Adipose tissue (tissue), 3 donors: ENCODE results near the gene AHI1. TPM values are rescaled to one million over a fixed set of nuclear protein-coding genes. Genes with fewer than 3 reads are reported as not detected.
"Not testable (repeated sequence)": the region's sequence is repeated elsewhere in the genome, so short reads cannot be mapped to it uniquely, and the experiment has no call there.

Experiments used
- H3K27ac ChIP-seq: one replicate; pipeline ENCODE4 v1.5.1; 2013; ENCODE audit warnings: low read depth, low read length
- whole genome bisulfite sequencing, 3 donors: extraction: QIAGEN DNeasy Blood & Tissue Kit; methylation state at CpG; one replicate each; pipeline ENCODE4 v1.1.7; 2013; 5-methylcytosine and 5-hydroxymethylcytosine counted together
- polyA plus RNA-seq, 3 donors: library from polyadenylated mRNA; stranded (reverse); fragments of 200-250 nt; gene quantifications; one replicate each; pipeline ENCODE4 v1.2.3, GENCODE V29; 2013
- donor health status: healthy with polysubstance abuse.
- donor health status: Bipolar disorder and iron deficiency.
- donor health status: healthy.

Gene AHI1
- polyA plus RNA-seq, 3 donors: 6.0 to 7.5 (median 6.3) TPM

DNA sequence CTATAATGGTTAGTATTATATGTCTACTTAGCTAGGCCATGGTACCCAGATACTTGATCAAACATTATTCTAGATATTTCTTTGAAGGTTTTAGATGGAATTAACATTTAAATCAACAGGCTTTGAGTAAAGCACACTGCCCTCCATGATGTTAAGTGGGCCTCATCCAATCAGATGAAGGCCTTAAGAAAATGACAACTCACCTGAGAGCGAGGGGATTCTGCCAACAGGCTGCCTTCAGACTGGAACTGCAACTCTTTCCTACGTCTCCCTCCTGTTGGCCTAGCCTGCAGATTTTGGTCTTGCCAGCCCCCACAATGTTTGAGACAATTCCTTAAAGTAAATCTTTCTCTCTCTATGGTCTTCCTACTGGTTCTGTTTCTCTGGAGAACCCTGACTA lies 137.3 kb downstream of the AHI1 start:
- 96 to 98% (median 98%) methylated on average over 2 of the region's 2 CpGs for WGBS, 3 donors
- no peak overlapping the region for H3K27ac ChIP-seq

DNA sequence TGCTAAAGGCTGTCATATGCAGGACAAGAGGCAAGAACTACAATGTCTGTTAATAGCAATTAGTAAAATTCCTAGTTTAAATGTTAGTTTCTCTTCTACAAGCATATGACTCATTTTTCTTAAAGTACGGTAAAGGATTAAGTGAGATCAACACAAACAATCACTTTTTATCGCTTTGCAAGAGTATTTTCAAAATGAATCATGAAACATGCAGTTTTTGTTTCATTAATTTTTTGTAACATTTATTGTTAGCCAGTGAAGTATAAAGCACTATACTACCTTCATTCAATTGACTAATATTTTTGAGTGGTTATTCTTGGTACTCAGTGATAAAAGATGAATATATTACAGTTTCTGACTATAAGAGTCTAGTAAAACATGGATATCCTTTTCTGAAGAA lies 138.6 kb downstream of the AHI1 start:
- no peak overlapping the region for H3K27ac ChIP-seq
- 94 to 99% (median 94%) methylated on average over 2 of the region's 2 CpGs for WGBS, 3 donors

DNA sequence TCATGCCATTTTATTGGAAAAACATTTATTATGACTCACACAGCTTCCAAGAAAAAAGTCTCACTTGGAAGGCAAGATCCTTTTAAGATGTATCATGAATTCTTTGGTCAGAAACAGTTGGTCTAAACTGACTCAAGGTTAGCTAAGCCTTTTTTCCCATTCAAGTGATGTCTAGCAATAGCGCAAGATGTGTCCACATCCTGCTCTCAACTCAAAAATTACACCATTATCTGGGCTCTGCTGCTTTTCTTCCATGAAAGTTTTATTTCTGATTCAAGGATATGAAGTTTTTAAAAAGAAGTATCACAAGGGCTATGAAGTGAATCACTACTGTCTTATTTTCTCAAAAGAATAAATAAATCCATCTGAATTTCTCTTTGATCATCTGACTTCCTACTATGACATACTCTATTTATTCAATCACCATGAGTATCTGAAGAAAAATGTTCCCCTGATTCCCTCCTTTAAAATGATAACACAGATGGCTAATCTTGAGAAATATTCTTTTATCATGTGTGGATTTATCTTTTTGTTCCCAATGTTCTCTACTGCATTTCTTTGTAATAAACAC lies 139.2 kb downstream of the AHI1 start:
- no peak overlapping the region for H3K27ac ChIP-seq
- 86 to 100% (median 90%) methylated on average over 1 of the region's 1 CpG for WGBS, 3 donors

DNA sequence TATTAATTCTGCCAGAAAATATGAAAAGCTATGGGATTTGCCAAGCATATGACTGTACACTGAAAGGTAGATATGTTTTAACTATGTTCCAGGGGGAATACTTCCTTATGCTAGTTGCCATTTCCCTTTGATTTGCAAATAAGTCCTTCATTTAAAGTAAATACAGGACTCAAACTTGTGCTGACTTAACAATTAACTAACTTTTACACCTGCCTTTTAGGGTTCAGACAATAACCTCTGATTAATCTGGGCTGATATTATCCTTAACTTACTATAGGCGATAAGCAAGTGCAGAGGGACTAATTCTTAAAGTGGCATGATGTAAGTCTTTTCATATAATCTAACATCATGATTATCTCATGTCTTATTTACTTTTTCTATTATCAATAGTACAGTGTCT lies 143.1 kb downstream of the AHI1 start:
- no peak overlapping the region for H3K27ac ChIP-seq
- 49 to 98% (median 96%) methylated on average over 1 of the region's 1 CpG for WGBS, 3 donors

DNA sequence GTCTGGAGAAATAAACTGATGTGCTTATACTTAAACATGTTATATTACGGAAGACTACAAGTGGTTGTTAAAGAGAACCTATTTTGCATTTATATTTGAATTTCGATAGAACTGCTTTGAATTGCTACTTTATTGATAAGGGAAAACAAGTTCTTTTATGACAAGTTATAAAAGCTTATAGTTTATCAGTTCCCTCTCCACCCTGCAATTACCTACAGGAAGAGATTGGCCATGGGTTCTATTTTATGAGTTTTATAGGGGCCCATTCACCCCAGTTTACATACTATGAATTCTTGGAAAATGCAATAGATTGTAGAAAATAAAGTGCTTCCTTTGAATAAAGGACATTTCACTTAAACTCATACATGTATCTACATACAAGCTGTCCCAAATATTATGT lies 144.4 kb downstream of the AHI1 start:
- 95 to 98% (median 97%) methylated on average over 2 of the region's 2 CpGs for WGBS, 3 donors
- H3K27ac ChIP-seq: no peak overlapping the region

DNA sequence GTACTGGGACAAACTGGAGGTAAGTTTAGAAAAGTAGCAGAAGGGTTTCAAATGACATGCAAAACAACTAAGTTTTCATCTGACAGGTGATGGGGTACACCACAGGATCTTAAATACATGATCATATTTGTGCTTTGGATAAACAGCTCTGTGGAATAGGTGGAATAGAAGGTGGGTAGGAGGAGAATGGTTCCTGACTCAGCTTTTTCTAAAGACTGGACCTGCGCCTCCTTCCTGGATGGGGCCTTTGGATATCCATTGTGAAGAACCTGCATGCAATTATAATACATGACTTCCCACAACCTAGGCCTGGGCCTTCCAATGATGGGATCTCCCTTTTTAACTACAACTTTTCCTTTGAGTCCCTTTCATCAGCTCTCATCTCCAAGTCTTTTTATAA lies 145.9 kb downstream of the AHI1 start:
- H3K27ac ChIP-seq: no peak overlapping the region
- 95 to 100% (median 100%) methylated on average over 1 of the region's 1 CpG for WGBS, 3 donors

DNA sequence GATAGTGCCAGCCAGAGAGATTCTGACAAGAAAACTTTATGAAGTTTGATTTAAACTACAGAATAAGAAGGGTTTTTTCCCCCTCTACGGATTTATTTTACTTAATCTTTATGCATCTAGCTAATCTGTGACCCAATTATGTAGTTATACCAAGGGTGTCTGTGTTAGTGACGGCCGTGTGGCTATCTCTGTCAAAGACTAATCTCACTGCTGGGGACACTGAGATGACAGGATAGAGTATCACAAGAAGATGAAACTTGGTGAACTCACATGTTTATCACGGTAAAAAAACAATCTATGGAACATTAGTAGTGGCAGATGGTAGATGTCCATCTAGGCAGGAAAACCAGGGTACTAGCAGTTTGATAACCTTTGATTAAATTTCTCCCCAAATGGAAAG lies 149.7 kb downstream of the AHI1 start:
- H3K27ac ChIP-seq: no peak overlapping the region
- WGBS, 3 donors: 88 to 94% (median 93%) methylated on average over 4 of the region's 4 CpGs

DNA sequence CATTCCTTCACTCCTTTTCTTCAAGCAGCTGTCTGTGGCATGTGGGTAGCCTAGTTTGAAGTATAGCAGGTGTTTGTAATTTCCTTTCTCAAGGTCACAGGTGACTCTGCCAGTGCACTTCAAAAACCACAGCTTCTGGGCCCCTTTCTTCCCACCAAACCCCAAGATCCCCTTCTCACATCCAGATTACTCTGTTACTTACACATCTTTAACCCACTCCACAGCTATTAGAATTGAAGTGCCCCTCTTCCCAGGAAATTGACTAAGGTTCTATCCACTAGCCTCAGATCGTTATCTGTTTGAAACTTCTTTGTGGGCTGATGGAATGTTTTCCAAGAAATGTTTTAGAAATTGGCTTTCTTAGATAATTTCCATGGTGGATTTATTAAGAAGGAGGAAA lies 150.8 kb downstream of the AHI1 start:
- no peak overlapping the region for H3K27ac ChIP-seq
- 70 to 85% (median 76%) methylated on average over 1 of the region's 1 CpG for WGBS, 3 donors

DNA sequence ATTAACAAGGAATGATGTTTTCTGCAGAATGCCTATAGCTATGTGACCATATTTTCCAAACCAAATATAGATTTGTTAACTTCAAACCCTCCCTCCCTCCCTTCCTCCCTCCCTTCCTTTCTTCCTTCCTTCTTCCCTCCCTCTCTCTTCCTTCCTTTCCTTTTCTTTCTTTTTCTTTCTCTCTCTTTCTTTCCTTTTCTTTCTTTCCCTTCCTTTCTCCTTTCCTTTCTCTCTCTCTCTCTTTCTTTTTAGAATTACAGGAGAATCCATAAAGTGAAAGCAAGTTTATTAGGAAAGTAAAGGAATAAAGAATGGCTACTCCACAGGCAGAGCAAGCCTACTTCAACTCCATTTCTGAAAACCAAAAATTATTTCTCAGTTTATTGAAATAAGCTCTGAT lies 153.0 kb downstream of the AHI1 start:
- H3K27ac ChIP-seq: no peak overlapping the region

DNA sequence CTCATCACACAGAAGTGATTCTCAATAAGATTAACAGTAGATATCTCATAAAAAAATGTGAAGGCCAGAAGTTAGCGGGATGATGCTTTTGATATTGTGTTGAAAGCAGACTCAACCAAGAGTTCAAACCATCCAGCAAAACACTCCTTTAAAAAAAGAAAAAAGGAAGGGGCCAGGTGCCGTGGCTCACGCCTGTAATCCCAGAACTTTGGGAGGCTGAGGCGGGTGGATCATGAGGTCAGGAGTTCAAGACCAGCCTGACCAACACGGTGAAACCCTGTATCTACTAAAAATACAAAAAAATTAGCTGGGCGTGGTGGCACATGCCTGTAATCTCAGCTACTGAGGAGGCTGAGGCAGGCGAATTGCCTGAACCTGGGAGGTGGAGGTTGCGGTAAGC lies 157.6 kb downstream of the AHI1 start:
- H3K27ac ChIP-seq: not testable (repeated sequence)
- 92 to 95% (median 94%) methylated on average over 8 of the region's 8 CpGs for WGBS, 3 donors

DNA sequence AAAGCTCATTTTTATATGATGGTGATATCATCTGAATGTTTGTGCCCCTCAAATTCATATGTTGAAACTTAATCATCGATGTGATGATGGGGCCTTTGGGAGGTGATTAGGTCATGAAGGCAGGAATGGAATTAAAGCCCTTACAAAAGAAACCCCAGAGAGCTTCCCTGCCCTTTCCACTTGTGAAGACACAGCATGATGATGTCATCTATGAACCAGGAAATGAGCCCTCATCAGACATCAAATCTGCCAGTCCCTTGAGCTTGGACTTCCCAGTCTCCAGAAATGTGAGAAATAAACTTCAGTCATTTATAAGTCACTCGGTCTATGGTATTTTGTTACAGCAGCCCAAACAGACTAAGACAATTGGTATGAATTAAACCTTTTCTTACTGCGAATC lies 163.4 kb downstream of the AHI1 start:
- no peak overlapping the region for H3K27ac ChIP-seq
- 80 to 96% (median 84%) methylated on average over 3 of the region's 3 CpGs for WGBS, 3 donors

DNA sequence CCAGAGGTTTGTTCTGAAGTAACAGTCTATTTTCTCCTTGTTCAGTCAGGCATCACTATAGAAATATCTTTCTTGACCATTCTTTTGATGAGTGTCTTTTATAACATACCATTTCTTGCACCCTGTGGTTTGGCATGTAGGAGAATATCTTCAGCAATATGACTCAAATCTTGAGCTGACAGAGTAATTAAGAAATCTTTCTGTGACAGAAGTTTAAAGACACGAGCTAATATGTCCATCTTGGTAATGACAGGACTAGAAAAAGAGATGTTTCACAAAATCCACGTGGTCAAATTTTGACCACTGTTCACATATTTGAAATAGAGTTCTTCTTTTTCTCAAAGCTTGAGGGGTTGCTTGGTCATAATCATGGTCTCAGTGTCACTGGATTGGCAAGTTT lies 166.5 kb downstream of the AHI1 start:
- H3K27ac ChIP-seq: no peak overlapping the region
- WGBS, 3 donors: 53 to 96% (median 59%) methylated on average over 2 of the region's 2 CpGs

DNA sequence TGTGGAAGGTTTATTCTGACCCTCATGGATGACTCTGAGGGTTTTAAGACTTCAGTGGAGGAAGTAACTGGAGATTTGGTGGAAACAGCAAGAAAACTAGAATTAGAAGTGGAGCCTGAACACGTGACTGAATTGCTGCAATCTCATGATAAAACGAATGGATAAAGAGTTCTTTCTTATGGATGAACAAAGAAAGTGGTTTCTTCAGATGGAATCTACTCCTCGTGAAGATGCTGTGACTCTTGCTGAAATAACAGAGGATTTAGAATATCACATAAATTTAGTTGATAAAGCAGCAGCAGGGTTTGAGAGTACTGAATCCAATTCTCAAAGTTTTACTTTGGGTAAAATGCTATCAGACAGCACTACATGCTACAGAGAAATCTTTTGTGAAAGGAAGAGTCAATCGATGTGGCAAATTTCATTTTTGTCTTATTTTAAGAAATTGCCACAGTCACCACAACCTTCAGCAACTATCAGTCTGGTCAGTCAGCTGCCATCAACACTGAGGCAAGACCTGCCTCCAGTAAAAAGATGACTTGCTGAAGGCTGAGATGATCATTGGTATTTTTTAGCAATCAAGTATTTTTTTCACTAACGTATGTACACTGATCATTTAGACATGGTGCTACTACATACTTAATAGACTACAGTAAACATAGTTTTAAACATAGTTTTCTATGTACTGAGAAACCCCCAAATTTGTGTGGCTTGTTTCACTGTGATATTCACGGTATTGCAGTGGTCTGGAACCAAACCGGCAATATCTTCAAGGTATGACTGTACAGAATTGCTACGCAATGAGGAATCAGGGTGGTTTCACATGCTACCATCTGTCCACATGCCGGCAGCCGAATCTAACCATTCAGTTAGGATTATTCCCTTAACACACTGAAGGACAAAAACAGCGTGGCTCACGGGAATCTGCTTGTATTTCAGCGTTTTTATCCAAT lies 167.4 kb downstream of the AHI1 start:
- no peak overlapping the region for H3K27ac ChIP-seq
- 83 to 98% (median 89%) methylated on average over 13 of the region's 13 CpGs for WGBS, 3 donors

DNA sequence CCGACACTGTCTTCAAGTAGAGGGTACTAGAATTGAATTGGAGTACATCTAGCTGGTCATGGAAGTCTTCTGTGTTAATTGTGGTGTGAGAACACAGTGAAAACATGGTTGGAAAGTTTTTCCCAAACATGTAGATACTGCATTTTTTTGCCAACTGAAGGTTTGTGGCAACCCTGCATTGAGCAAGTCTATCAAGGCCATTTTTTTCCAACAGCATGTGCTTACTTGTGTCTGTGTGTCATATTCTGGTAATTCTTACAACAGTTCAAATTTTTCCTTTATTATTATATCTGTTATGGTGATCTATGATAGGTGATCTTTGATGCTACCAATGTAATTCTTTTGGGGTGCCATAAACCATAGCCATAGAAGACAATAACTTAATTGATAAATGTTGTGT lies 169.4 kb downstream of the AHI1 start:
- no peak overlapping the region for H3K27ac ChIP-seq
- 96% methylated on average over 1 of the region's 1 CpG for WGBS, 3 donors

DNA sequence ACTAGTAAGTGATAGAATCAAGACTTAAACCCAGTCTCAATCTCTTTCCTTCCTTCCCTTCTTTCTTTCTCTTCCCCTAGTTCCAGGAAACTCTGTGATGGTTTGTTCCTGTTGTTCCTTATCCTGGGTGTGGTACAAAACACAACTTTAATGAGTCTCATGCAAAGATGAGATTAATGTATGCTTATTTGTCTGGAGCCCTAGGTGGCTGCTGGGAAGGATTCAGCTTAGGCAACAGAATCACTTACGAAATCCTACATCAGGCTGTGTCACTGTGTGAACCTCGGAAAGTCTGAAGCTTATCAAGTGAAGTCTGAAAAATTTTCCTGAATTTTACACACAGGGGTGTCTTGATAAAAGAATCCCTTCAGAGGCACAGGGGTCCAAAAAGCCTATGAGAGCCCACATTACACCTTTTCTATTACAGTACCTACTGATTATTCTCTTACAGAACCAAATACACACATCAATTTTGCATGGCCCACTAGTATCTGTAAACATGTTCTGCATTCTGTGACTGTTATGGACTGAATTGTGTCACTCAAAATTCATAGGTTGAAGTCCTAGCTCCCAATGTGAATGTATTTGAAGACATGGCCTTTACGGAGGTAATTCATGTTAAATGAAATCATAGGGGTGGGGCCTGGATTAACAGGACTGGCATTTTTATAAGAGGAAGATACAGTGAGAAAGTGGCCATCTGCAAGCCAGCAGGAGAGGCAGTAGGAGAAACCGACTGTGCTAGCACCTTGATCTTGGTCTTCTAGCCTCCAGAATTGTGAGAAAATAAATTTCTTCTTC lies 171.7 kb downstream of the AHI1 start:
- H3K27ac ChIP-seq: no peak overlapping the region
- 67 to 88% (median 67%) methylated on average over 4 of the region's 4 CpGs for WGBS, 3 donors

DNA sequence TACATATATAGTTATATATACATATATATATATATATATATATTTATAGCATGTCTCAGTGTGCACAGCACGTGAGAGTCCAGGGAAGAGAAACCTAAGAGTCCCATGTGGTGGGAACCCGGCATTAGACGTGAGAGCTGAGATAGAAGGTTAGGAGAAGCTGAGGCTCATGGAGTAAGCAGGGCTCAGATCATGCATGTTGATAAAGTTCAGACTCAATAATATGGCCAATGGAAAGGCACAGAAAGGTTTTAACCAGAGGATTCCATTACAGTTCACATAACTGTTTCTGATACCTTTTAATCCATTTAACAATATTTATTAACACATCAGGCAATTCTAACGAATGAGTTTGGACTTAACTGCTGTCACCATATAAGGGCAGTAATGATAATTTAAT lies 173.0 kb downstream of the AHI1 start:
- WGBS, 3 donors: 90 to 95% (median 91%) methylated on average over 4 of the region's 4 CpGs
- no peak overlapping the region for H3K27ac ChIP-seq

DNA sequence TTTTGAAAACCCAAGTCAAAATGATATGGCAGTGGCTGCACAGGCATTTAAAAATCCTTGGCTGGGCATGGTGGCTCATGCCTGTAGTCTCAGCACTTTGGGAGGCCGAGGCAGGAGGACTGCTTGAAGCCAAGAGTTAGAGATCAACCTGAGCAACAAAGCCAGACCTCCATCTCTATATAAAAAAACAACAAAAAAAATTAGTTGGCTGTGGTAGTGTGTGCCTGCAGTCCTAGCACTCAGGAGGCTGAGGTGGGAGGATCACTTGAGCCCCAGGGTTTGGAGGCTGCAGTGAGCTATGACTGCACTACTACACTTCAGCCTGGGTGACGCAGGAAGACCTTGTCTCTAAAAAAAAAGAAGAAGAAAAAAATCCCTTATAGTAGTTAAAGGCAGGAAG lies 173.6 kb downstream of the AHI1 start:
- no peak overlapping the region for H3K27ac ChIP-seq
- 46 to 96% (median 62%) methylated on average over 2 of the region's 2 CpGs for WGBS, 3 donors

DNA sequence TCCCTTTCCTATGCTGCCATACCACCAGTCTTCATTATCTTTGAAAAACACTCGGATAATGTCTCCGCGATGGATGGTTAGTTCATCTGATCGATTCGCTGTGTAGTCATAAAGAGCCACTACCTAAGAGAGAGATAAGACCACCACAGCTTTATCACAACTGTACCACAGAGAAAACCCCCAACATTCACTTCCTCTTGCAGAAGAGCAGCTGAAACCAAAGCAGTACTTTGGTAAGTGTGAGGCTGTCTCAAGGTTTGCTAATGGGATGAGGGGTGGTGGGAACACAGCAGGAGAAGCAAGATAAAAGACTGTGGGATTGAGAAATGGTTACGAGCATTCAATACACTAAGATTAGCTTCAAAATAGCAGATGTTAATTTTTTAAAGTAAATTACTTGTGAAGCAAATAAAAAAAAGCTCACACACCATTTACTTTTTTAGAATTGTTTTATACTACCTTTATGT lies 174.3 kb downstream of the AHI1 start:
- 45 to 80% (median 49%) methylated on average over 6 of the region's 6 CpGs for WGBS, 3 donors
- H3K27ac ChIP-seq: no peak overlapping the region
